ENCODE measurements around the gene SBF1.

SBF1 gene

DNA sequence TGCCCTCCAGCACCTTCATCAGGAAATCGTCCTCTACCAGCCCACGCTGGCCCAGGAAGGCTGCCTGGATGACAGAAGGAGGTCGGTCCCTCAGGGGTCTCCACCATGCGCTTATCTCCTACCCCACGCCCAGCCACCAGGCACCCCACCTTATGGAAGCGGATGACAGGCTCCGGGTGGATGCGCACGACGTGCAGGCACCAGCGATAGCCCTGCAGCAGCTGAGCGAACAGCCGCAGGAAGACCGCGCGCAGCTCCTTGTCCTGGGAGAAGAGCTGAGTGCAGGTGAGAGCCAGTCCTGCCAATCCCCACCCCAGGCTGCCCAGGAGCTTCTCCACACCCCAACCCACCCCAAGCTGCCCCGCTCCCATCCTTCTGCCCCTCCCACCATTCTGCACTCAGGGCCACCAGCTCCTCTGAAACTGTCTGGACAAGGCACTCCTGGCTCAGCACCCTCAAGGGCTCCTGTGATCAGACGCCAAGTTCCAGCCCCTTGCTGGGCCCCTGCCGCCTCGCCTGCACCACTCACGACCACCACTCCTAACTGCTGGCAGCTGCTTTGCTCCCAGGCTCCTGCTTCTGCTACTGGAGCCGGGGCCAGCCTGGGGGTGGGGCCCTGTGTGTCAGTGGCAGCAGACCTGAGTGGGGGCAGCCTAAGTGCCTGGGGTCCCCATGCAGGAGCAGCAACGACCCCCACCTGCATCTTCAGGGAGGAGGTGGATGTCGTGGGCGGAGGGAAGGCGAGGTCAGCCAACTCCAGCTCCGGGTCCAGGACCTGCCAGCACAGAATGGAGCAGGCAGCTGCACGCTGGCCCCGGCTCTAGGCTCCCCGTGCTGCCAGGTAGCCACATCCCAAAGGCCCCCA, 9.5 kb downstream of the SBF1 start:
- DNase-seq = no peak

GRCh38 chr22:50464451-50464850, 10.4 kb downstream of the SBF1 start:
- DNase-seq = no peak

GRCh38 chr22:50463188-50463900, 11.5 kb downstream of the SBF1 start:
- DNase-seq = no peak

GRCh38 chr22:50461979-50462540, 12.8 kb downstream of the SBF1 start:
- DNase-seq = no peak

GRCh38 chr22:50461536-50461935, 13.3 kb downstream of the SBF1 start:
- DNase-seq = no peak

GRCh38 chr22:50460938-50461337, 13.9 kb downstream of the SBF1 start:
- no peak for DNase-seq

- DNase-seq = no peak
Observed at GRCh38 chr22:50459496-50460140, 15.2 kb downstream of the SBF1 start.

- no peak for DNase-seq
Observed at GRCh38 chr22:50459016-50459415, 15.8 kb downstream of the SBF1 start.

- no peak for DNase-seq
Observed at GRCh38 chr22:50456466-50457234, 18.2 kb downstream of the SBF1 start.

DNA sequence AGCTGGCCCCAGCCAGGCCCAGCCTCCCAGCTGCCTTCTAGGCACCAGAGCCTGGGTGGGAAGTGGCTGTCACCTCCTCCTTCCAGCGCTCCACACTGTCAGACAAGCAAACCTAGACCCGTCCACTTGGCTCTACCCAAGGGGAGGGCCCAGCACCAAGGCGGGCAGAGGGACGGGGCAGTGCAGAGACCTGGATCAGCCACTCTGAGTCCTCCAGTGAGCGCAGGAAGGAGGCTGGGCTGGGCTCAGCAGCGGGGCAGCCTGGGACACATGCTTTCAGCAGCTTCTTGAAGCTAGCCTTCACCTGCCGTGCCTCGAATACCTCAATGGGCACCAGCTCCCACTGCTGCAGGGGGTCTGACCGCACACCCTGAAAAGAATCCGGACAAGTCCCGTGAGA, 18.8 kb downstream of the SBF1 start:
- no peak for DNase-seq

- DNase-seq = no peak
Observed at GRCh38 chr22:50455201-50455600, 19.6 kb downstream of the SBF1 start.

DNA sequence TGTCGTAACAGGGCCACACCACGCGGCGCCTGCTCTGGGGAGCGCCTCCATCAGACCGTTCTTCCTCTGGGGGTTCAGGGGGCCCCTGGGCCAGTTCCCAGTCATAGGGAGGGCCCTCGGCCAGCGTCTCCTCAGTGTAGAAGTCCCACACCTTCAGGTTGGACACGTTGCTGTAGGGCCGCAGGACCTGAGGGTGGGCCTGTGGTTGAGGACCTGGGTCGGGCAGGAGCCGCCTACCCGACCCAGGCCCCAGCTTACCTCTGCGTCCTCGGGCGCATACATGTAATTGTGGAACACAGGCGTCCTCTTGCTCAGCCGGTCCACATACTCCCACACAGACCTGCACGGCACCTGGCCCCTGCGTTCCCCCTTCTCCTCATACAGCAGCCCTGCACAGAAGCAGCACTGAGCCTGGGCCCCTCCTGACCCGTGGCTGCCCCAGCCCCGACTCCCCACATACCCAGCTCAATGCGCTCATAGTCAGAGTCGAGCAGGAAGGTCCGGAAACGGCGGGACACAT, 20.2 kb downstream of the SBF1 start:
- no peak for DNase-seq

DNA sequence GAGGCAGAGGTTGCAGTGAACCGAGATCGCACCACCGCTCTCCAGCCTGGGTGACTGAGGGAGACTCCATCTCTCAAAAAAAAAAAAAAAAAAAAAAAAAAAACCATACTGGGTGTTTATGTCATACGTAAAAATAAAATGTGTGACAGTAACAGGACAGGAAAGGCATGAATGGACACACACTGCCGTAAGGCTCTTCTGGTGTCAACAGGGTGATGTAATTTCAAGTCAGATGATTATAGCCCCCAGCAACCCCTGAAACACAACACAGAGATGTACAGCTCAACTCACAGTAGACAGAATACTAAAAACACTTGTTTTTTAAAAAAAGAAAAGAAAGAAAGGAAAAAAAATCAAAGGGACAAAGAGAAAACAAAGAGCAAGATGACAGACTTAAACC, 22.2 kb downstream of the SBF1 start:
- DNase-seq = no peak

DNA sequence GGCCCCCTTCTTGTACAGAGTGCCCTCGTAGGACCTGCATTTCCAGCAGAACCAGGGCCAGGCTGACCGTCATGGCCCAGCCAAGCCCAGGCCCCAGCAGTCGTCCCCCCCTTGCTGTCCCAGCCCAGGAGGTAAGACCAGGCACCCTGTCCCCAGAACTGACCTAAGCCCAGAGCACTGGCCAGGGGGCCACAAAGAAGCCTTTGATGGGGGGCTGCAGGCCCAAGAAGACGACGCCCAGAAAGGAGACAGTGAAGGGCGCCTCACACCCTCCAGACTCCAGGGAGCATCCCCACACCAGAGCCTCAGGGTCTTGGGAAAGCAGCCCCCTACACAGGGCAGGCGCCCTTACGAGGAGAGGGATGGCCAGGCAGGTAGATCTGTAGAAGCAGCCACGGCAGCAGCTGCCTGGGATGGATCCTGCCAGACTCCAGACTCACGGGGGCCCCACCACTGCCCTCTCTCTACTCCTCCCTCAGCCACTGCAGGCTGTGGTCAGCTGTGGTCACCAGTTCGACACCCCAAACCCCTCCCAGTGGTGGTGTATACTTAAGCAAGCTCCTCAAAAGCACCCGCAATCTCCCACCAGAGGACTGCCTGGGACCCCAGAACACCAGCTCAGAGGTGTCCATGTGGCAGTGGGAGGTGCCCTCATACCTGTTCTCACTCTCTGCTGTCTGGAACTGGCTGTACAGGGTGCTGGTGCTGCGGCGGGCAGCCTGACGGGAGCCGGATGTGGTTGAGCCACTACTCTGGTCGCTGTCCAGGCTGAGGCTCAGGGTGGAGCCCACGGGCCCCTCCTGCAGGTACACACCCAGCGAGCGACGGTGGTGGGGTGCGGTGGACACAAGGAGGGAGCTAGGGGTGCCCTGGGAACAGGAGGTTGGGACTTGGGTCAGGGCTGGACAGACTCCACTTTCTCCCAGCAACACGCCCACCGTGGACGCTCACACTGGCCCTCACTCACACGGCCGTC, 27.0 kb downstream of the SBF1 start:
- no peak for DNase-seq

GRCh38 chr22:50446708-50447575, 27.9 kb downstream of the SBF1 start:
- DNase-seq = no peak

DNA sequence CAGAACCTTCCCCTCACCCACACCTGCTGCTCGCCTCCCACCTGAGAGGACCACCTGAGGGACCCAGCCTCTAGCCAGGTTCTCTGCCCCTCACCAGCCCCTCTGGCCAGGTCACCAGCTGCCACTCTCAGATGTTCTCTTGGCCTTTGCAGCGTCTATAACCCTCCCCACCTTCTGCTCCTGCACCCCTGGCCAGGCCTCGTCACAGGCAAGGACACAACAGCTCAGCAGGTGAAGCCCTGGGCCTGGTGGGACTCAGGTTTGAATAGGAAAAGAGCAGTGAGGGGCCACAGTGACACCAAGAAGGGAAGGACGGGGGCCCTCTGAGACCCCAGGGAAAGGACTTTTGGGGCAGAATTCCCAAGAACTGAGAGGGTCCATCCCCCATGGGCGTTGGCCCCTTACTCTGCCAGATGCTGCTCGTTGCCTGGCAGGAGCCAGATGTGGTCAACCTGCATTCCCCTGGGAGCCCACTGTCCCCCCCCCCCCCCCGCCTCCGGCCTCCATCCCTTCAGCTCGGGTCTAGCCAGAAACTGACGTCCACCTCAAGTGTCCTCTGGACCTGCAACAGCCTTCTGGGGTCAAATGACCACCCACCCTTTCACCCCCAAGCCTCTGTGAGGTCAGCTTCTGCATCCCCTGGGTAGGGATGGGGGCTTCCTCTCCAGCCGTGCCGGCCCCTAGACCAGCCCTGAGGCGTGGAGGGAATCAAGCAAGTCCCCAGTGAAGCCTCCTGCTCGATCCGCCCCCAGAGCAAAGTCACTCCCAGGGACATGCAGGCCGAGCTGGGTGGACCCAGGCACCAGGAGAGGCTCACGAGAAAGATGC, 28.7 kb downstream of the SBF1 start:
- no peak for DNase-seq

DNA sequence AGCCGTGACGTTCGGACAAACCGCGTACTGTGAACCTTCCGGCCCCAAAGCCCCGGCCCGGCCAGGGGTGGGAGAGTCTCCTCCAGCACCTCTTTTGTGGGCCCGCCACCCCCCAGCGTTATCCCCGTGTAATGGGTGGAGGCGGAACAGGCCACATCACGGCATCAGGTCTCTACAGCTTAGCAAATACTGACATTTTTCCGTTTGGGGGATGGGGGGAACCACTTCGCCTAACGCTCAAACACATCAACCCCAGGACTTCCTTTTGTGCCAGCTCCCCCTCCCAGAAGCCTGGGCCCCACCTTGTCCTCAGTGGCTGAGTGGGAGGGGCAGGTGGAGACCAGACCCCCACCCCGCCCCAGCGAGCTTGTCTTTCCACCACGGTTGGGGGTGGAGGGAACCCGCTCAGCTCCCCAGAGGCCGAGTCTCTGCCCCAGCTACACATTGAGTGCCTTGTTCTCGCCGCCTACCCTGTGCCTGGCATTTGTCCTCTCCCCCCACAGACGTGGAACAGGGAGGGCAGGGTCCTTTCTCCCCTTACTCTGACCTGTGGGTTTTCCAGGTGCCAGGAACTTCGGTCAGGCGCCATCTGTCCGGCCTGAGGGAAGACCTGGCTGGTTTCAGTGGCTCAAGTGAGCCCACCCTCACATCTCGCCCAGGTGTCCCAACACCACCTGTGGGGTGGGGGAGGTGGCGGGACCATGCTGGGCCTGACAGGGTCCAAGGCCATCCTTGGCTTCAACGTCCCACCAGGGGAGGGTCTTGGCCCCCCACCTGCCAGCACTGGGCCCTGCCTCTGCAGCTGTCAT, 29.6 kb downstream of the SBF1 start:
- DNase-seq = no peak

GRCh38 chr22:50444663-50445062, 30.2 kb downstream of the SBF1 start:
- DNase-seq = no peak

Measured in AML-193 (cell line).